Neural crest cell (in vitro differentiated cells): ENCODE measurements around the gene IST1. TPM values are rescaled to one million over a fixed set of nuclear protein-coding genes. Genes with fewer than 3 reads are reported as not detected.

Source experiments
- DNase-seq: peaks from one replicate; pipeline ENCODE4 v3.0.0; 2021; ENCODE audit warnings: low read depth, mixed read lengths, low spot score
- H3K27ac Mint-ChIP-seq: one replicate; pipeline ENCODE4 v1.8.0; 2021; ENCODE audit warnings: mild to moderate bottlenecking, mixed read lengths; ENCODE audit not compliant: unreplicated experiment
- H3K27me3 Mint-ChIP-seq: 2 replicates; pipeline ENCODE4 v1.8.0; 2021; ENCODE audit warnings: low read depth, mild to moderate bottlenecking, mixed read lengths
- H3K36me3 Mint-ChIP-seq: 2 replicates; pipeline ENCODE4 v1.8.0; 2021; ENCODE audit warnings: low read depth, mild to moderate bottlenecking, mixed read lengths
- H3K4me1 Mint-ChIP-seq: 2 replicates; pipeline ENCODE4 v1.8.0; 2021; ENCODE audit warnings: mixed read lengths
- H3K4me3 Mint-ChIP-seq: one replicate; pipeline ENCODE4 v1.8.0; 2021; ENCODE audit warnings: mild to moderate bottlenecking, mixed read lengths
- H3K9me3 Mint-ChIP-seq: 2 replicates; pipeline ENCODE4 v1.8.0; 2021; ENCODE audit warnings: mixed read lengths
- CTCF ChIP-seq: fragments of 200-600 bp; sonication (generic); conservative IDR thresholded peaks from 2 replicates; pipeline ENCODE4 v1.5.0; 2021; ENCODE audit warnings: antibody characterized with exemption, mild to moderate bottlenecking
- total RNA-seq: library from RNA; stranded (reverse); gene quantifications from 2 replicates; pipeline ENCODE4 v1.2.1, GENCODE V29; 2021

Gene IST1
- total RNA-seq, 1 donor from 2014 or later, result 242 TPM

- no peak overlapping the region for H3K4me3 Mint-ChIP-seq
- H3K27ac Mint-ChIP-seq, result no peak overlapping the region
- H3K36me3 Mint-ChIP-seq, result peaks cover 11% of the 10 kb centered on the region
- H3K27me3 Mint-ChIP-seq, result no peaks in the 10 kb centered on the region
- H3K9me3 Mint-ChIP-seq, result no peaks in the 10 kb centered on the region
- TF ChIP-seq CTCF, result no peak
- peaks cover 13% of the 10 kb centered on the region for H3K4me1 Mint-ChIP-seq
- DNase-seq, result no peak
Observed at GRCh38 chr16:71848622-71849021, 46.7 kb upstream of the IST1 start.

GRCh38 chr16:71851746-71852145 is 43.6 kb upstream of the IST1 start:
- H3K4me1 Mint-ChIP-seq, result peaks cover 9% of the 10 kb centered on the region
- no peak for TF ChIP-seq CTCF
- no peak overlapping the region for H3K4me3 Mint-ChIP-seq
- H3K9me3 Mint-ChIP-seq, result no peaks in the 10 kb centered on the region
- no peak overlapping the region for H3K27ac Mint-ChIP-seq
- DNase-seq, result no peak
- H3K27me3 Mint-ChIP-seq, result no peaks in the 10 kb centered on the region
- H3K36me3 Mint-ChIP-seq, result peaks cover 11% of the 10 kb centered on the region

GRCh38 chr16:71852158-71852557 is 43.2 kb upstream of the IST1 start:
- TF ChIP-seq CTCF, result no peak
- H3K4me1 Mint-ChIP-seq, result peaks cover 4% of the 10 kb centered on the region
- no peak overlapping the region for H3K4me3 Mint-ChIP-seq

GRCh38 chr16:71852561-71852960 is 42.8 kb upstream of the IST1 start:
- H3K4me3 Mint-ChIP-seq, result no peak overlapping the region
- TF ChIP-seq CTCF, result no peak
- no peak overlapping the region for H3K27ac Mint-ChIP-seq
- peaks cover 11% of the 10 kb centered on the region for H3K36me3 Mint-ChIP-seq
- H3K4me1 Mint-ChIP-seq, result peaks cover under 1% of the 10 kb centered on the region
- no peaks in the 10 kb centered on the region for H3K9me3 Mint-ChIP-seq
- H3K27me3 Mint-ChIP-seq, result no peaks in the 10 kb centered on the region
- DNase-seq, result no peak

More at GRCh38 chr16:71852158-71852557, 43.2 kb upstream of the IST1 start:
- Mint-ChIP-seq H3K36me3 (peaks cover 11% of the 10 kb centered on the region), H3K27ac (no peak overlapping the region), H3K9me3 (no peaks in the 10 kb centered on the region), H3K27me3 (no peaks in the 10 kb centered on the region)
- DNase-seq, result no peak

- H3K27me3 Mint-ChIP-seq, result no peaks in the 10 kb centered on the region
- no peak overlapping the region for H3K27ac Mint-ChIP-seq
Observed at GRCh38 chr16:71853413-71853812, 41.9 kb upstream of the IST1 start.

More at GRCh38 chr16:71853413-71853812, 41.9 kb upstream of the IST1 start:
- no peaks in the 10 kb centered on the region for H3K9me3 Mint-ChIP-seq
- no peak for DNase-seq
- H3K4me1 Mint-ChIP-seq, result no peaks in the 10 kb centered on the region
- TF ChIP-seq CTCF, result no peak
- peaks cover 11% of the 10 kb centered on the region for H3K36me3 Mint-ChIP-seq
- H3K4me3 Mint-ChIP-seq, result no peak overlapping the region
